ENCODE data around the gene FSTL5. TPM values are rescaled to one million over a fixed set of nuclear protein-coding genes. Genes with fewer than 3 reads are reported as not detected.

Gene FSTL5
- total and polyA plus RNA-seq, 9 of the 15 experiments (the other 6 are each of a cell fraction or from before 2014, with no cell fraction given), result 0.09 to 3.1 (median 0.50) TPM; not detected in 1

- TF ChIP-seq NR2C2 (CRISPR knock-in tag; IDR thresholded peaks at IDR 0.05), result no peak
- no peak for TF ChIP-seq NR2C2 (tag; IDR thresholded peaks at IDR 0.05)
- TF ChIP-seq ILK (tag; IDR thresholded peaks at IDR 0.05; ENCODE audit: borderline replicate concordance, low read depth), result no peak
- no peak for TF ChIP-seq ZNF589 (CRISPR knock-in tag; IDR thresholded peaks at IDR 0.05; ENCODE audit: low read depth)
- TF ChIP-seq RB1 (IDR thresholded peaks at IDR 0.05; ENCODE audit: low read depth), result no peak
- no peak for TF ChIP-seq HES1 (IDR thresholded peaks at IDR 0.05; ENCODE audit: low read depth)
- no peak for TF ChIP-seq RBBP5 (IDR thresholded peaks at IDR 0.05; ENCODE audit: borderline replicate concordance, insufficient read depth, low read length, poor library complexity, severe bottlenecking)
- TF ChIP-seq ZBTB7A (IDR thresholded peaks at IDR 0.05; ENCODE audit: borderline replicate concordance, control insufficient read depth, low read depth, low read length), result no peak
These were observed 459.8 kb downstream of the FSTL5 start (continued) for GRCh38 chr4:161704040-161704439.

GRCh38 chr4:161702287-161702686 is 461.5 kb downstream of the FSTL5 start:
- Histone ChIP-seq H3K9me1 (ENCODE audit: control insufficient read depth, insufficient read depth, low read length) (no peaks in the 10 kb centered on the region), H3K36me3 (ENCODE audit: control insufficient read depth, insufficient read depth, low read length) (no peaks in the 10 kb centered on the region), H3K4me1 (replicated peaks in 1 of 2; ENCODE audit: control insufficient read depth in 2 of 2, insufficient read depth in 2 of 2, low read length in 2 of 2) (no peaks in the 10 kb centered on the region), H3K4me3 (no peak overlapping the region), H4K20me1 (replicated peaks; ENCODE audit: control insufficient read depth, insufficient read depth, low read length) (no peaks in the 10 kb centered on the region), H3K27me3 (ENCODE audit: control insufficient read depth in 2 of 2, insufficient read depth in 2 of 2, low read length in 2 of 2) (no peaks in the 10 kb centered on the region), H3K4me2 (ENCODE audit: insufficient read depth, low read length) (no peak overlapping the region), H3K27ac (ENCODE audit: extremely low read depth, low read depth, low read length) (no peak overlapping the region), H3K79me2 (ENCODE audit: control insufficient read depth, insufficient read depth, low read length) (no peaks in the 10 kb centered on the region), H3K9me3 (replicated peaks; ENCODE audit: control insufficient read depth, insufficient read depth, low read depth, low read length) (no peaks in the 10 kb centered on the region), H3K9ac (ENCODE audit: insufficient read depth in 1 of 2, low read depth in 2 of 2, low read length in 2 of 2) (no peak overlapping the region), H2AFZ (ENCODE audit: low read depth, low read length) (no peak overlapping the region)
- ChIA-PET POLR2A (no interaction called here), CTCF (ENCODE audit: low intra/inter-chr PET ratio) (no interaction called here)
- ATAC-seq (no peak), FAIRE-seq (no peak), DNase-seq (ENCODE audit: extremely low read depth in 1 of 4, low spot score in 3 of 4) (no peak)
- WGBS (ENCODE audit: insufficient coverage, low coverage, missing lambda C conversion rate), result 0% methylated on average over 1 of the region's 4 CpGs
- TF ChIP-seq ATF1 (CRISPR knock-in tag; IDR thresholded peaks at IDR 0.05) (no peak), ATF1 (tag; IDR thresholded peaks at IDR 0.05) (no peak), KHSRP (IDR thresholded peaks at IDR 0.05) (no peak), PHF20 (IDR thresholded peaks at IDR 0.05; ENCODE audit: partially characterized antibody) (no peak), HNRNPH1 (optimal IDR thresholded peaks at IDR 0.05; ENCODE audit: low read depth, low read length) (no peak), NEUROD1 (IDR thresholded peaks at IDR 0.05; ENCODE audit: borderline replicate concordance, low read depth, low read length, partially characterized antibody) (no peak), NR3C1 (CRISPR knock-in tag; IDR thresholded peaks at IDR 0.05) (no peak), MYC (IDR thresholded peaks at IDR 0.05; ENCODE audit: low read depth, low read length) (no peak), MYC (CRISPR knock-in tag; IDR thresholded peaks at IDR 0.05; ENCODE audit: borderline replicate concordance, low read depth) (no peak), NRF1 (conservative IDR thresholded peaks at IDR 0.05 in 1 of 2, IDR thresholded peaks at IDR 0.05 in 1 of 2) (no peak), YY1 (IDR thresholded peaks at IDR 0.05; ENCODE audit: borderline replicate concordance in 1 of 3, control insufficient read depth in 1 of 3, extremely low read depth in 1 of 3, insufficient read depth in 3 of 3, insufficient read length in 1 of 3, insufficient replicate concordance in 2 of 3, low read depth in 1 of 3, low read length in 2 of 3) (no peak)
- intact Hi-C loops (cut with micrococcal nuclease), result no loop called here
- BruUV-seq (replicated peaks), result no TSS peak
- in situ Hi-C loops (cut with MboI), result no loop called here
